ENCODE measurements around the gene ETV5. TPM values are rescaled to one million over a fixed set of nuclear protein-coding genes. Genes with fewer than 3 reads are reported as not detected.

ETV5 gene
- total RNA-seq, 1 donor from 2014 or later, result 0.89 TPM

GRCh38 chr3:185997130-185997529, 111.8 kb downstream of the ETV5 start:
- CTCF ChIA-PET, result interaction anchor here (1.1 kb wide), 1 partner anchor 14 kb away, joined by 4 read pairs; no protein-coding TSS in a partner anchor

More at GRCh38 chr3:185997130-185997529, 111.8 kb downstream of the ETV5 start:
- no peak for TF ChIP-seq CTCF (IDR thresholded peaks at IDR 0.05)
- intact Hi-C loops (cut with micrococcal nuclease), result no loop called here
- Mint-ChIP-seq H3K27me3 (peaks cover 12% of the 10 kb centered on the region), H3K4me3 (no peak overlapping the region), H3K4me1 (no peaks in the 10 kb centered on the region), H3K27ac (no peak overlapping the region), H3K9me3 (no peaks in the 10 kb centered on the region), H3K36me3 (ENCODE audit: low read depth) (no peaks in the 10 kb centered on the region)
- no peak for ATAC-seq (ENCODE audit: low read depth)
- no peak for DNase-seq
- POLR2A ChIA-PET, result interaction anchor here (0.6 kb wide), 1 partner anchor 125 kb away, joined by 4 read pairs; no protein-coding TSS in a partner anchor

Other genes starting within 250 kb of the ETV5 start
- gene TRA2B, start 171.1 kb downstream of the ETV5 start, total RNA-seq, result 213 and 219 TPM in 2 replicates